PFSK-1 (cell line): Measurements from ENCODE around the gene MATN1.

Experiments
- POLR2AphosphoS5 ChIP-seq: IDR thresholded peaks from 2 replicates; pipeline ENCODE4 v1.6.1; 2012; ENCODE audit warnings: low read depth, mild to moderate bottlenecking, control low read depth, low read length, moderate library complexity
- REST ChIP-seq, 2 experiments: IDR thresholded peaks; 2 replicates each; pipeline versions ENCODE4 v1.6.1 to v1.8.0; 2011 to 2012; ENCODE audit warnings: low read depth in 2 of 2, low read length in 2 of 2, control low read depth in 1 of 2, inconsistent platforms in 1 of 2, mild to moderate bottlenecking in 1 of 2, moderate library complexity in 1 of 2; ENCODE audit not compliant: insufficient read depth in 1 of 2
- SIN3A ChIP-seq: IDR thresholded peaks from 2 replicates; pipeline ENCODE4 v1.6.1; 2012; ENCODE audit warnings: mild to moderate bottlenecking, low read length, moderate library complexity, borderline replicate concordance; ENCODE audit not compliant: insufficient read depth

GRCh38 chr1:30714025-30714424, 9.4 kb downstream of the MATN1 start:
- TF ChIP-seq SIN3A (no peak), REST (IDR thresholded peaks at IDR 0.05; ENCODE audit: insufficient read depth in 1 of 2, low read depth in 2 of 2, low read length in 2 of 2) (no peak), POLR2AphosphoS5 (no peak)
